22Rv1 (cell line): Measurements from ENCODE around the gene CDCA5.

Experiments
- H3K27ac ChIP-seq: fragments of 450-650 bp; 2 replicates; pipeline ENCODE4 v1.5.1; 2017
- CTCF ChIP-seq: fragments of 450-650 bp; IDR thresholded peaks from 2 replicates; pipeline ENCODE4 v1.5.1; 2017; ENCODE audit warnings: mild to moderate bottlenecking
- ZFX ChIP-seq: fragments of 450-650 bp; IDR thresholded peaks from 2 replicates; pipeline ENCODE4 v1.6.1; 2017; ENCODE audit warnings: antibody characterized with exemption, borderline replicate concordance

The CDCA5 gene

GRCh38 chr11:65043881-65044501, 39.8 kb downstream of the CDCA5 start:
- TF ChIP-seq CTCF (no peak), ZFX (no peak)
- H3K27ac ChIP-seq = no peak overlapping the region

GRCh38 chr11:65042891-65043290, 40.9 kb downstream of the CDCA5 start:
- TF ChIP-seq CTCF = no peak

GRCh38 chr11:65040847-65041622, 42.8 kb downstream of the CDCA5 start, which contains the start of gene SAC3D1:
TSS of gene SAC3D1 (plus strand) at chr11:65041210. CDS start at chr11:65041293, 83 bp downstream.
- H3K27ac ChIP-seq = peak within 1 kb of the TSS; percentile 95
- TF ChIP-seq ZFX = no peak
- no peak for TF ChIP-seq CTCF

More at GRCh38 chr11:65042891-65043290, 40.9 kb downstream of the CDCA5 start:
- H3K27ac ChIP-seq = 0 out of 2 replicates have a peak overlapping the region, but pooled peaks have one; percentile 7

- H3K27ac ChIP-seq = peak overlapping the region; percentile 95
- TF ChIP-seq ZFX = no peak
- no peak for TF ChIP-seq CTCF
Observed at GRCh38 chr11:65040520-65040846, 43.4 kb downstream of the CDCA5 start.

GRCh38 chr11:65036931-65037330, 46.9 kb downstream of the CDCA5 start:
- no peak overlapping the region for H3K27ac ChIP-seq
- no peak for TF ChIP-seq CTCF
- no peak for TF ChIP-seq ZFX

GRCh38 chr11:65035579-65035978, 48.3 kb downstream of the CDCA5 start:
- no peak overlapping the region for H3K27ac ChIP-seq
- TF ChIP-seq ZFX (no peak), CTCF (no peak)

- H3K27ac ChIP-seq = no peak overlapping the region
- no peak for TF ChIP-seq ZFX
- no peak for TF ChIP-seq CTCF
Observed at GRCh38 chr11:65034423-65034822, 49.4 kb downstream of the CDCA5 start.
